KMS-11 (cell line): ENCODE measurements around the gene CCDC91.

Source experiments
- H2AFZ ChIP-seq: fragments of 200-600 bp; sonication (generic); 2 replicates; pipeline ENCODE4 v1.6.1; 2016; ENCODE audit warnings: antibody characterized with exemption, mixed run types, low read depth
- H3K27ac ChIP-seq: fragments of 200-600 bp; sonication (generic); 2 replicates; pipeline ENCODE4 v1.6.1; 2016; ENCODE audit warnings: mild to moderate bottlenecking, mixed run types
- H3K27me3 ChIP-seq: fragments of 200-600 bp; sonication (generic); 2 replicates; pipeline ENCODE4 v1.6.1; 2017; ENCODE audit warnings: mild to moderate bottlenecking, low read depth, mixed run types, moderate library complexity; ENCODE audit not compliant: insufficient read depth
- H3K36me3 ChIP-seq: fragments of 200-600 bp; sonication (generic); 2 replicates; pipeline ENCODE4 v1.6.1; 2017; ENCODE audit warnings: mild to moderate bottlenecking, mixed run types; ENCODE audit not compliant: insufficient read depth
- H3K4me1 ChIP-seq: fragments of 200-600 bp; sonication (generic); 2 replicates; pipeline ENCODE4 v1.6.1; 2016; ENCODE audit warnings: mild to moderate bottlenecking, low read depth, mixed run types; ENCODE audit not compliant: poor library complexity, severe bottlenecking
- H3K4me2 ChIP-seq: fragments of 200-600 bp; sonication (generic); 2 replicates; pipeline ENCODE4 v1.7.0; 2016; ENCODE audit warnings: mild to moderate bottlenecking, mixed run types
- H3K4me3 ChIP-seq: fragments of 200-600 bp; sonication (generic); IDR thresholded peaks from 2 replicates; pipeline ENCODE4 v1.6.1; 2017; ENCODE audit warnings: low read depth, low read length, mixed read lengths; ENCODE audit not compliant: insufficient read depth
- H3K79me2 ChIP-seq: fragments of 200-600 bp; sonication (generic); 2 replicates; pipeline ENCODE4 v1.6.1; 2016; ENCODE audit warnings: low read depth, mixed run types; ENCODE audit not compliant: insufficient read depth
- H3K9ac ChIP-seq: fragments of 200-600 bp; sonication (generic); 2 replicates; pipeline ENCODE4 v1.6.1; 2016; ENCODE audit warnings: mild to moderate bottlenecking, mixed run types
- H4K20me1 ChIP-seq: fragments of 200-600 bp; sonication (generic); 2 replicates; pipeline ENCODE4 v1.6.1; 2016; ENCODE audit warnings: mild to moderate bottlenecking, mixed run types; ENCODE audit not compliant: insufficient read depth
- CTCF ChIP-seq: fragments of 200-600 bp; sonication (generic); conservative IDR thresholded peaks from 2 replicates; pipeline ENCODE4 v1.6.1; 2017; ENCODE audit warnings: low read depth, mild to moderate bottlenecking, antibody characterized with exemption, low read length, moderate library complexity, mixed read lengths

The CCDC91 gene

GRCh38 chr12:28242129-28242495 is 51.9 kb downstream of the CCDC91 start:
- TF ChIP-seq CTCF = no peak
- Histone ChIP-seq H3K36me3 (no peaks in the 10 kb centered on the region), H2AFZ (no peak overlapping the region), H3K4me1 (no peaks in the 10 kb centered on the region), H4K20me1 (no peaks in the 10 kb centered on the region), H3K4me3 (no peak overlapping the region), H3K27me3 (no peaks in the 10 kb centered on the region), H3K79me2 (no peaks in the 10 kb centered on the region), H3K4me2 (no peak overlapping the region), H3K27ac (no peak overlapping the region), H3K9ac (no peak overlapping the region)

- Histone ChIP-seq H3K4me3 (no peak overlapping the region), H3K9ac (no peak overlapping the region), H4K20me1 (no peaks in the 10 kb centered on the region), H3K4me2 (no peak overlapping the region), H2AFZ (no peak overlapping the region), H3K36me3 (no peaks in the 10 kb centered on the region), H3K27ac (no peak overlapping the region), H3K4me1 (no peaks in the 10 kb centered on the region), H3K79me2 (no peaks in the 10 kb centered on the region), H3K27me3 (no peaks in the 10 kb centered on the region)
- TF ChIP-seq CTCF = no peak
These were observed 52.4 kb downstream of the CCDC91 start for GRCh38 chr12:28242496-28243309.

GRCh38 chr12:28243310-28243633 is 53.0 kb downstream of the CCDC91 start:
- Histone ChIP-seq H3K9ac (no peak overlapping the region), H3K36me3 (no peaks in the 10 kb centered on the region), H2AFZ (no peak overlapping the region), H3K4me2 (no peak overlapping the region), H3K27me3 (no peaks in the 10 kb centered on the region), H3K79me2 (no peaks in the 10 kb centered on the region), H3K27ac (no peak overlapping the region), H3K4me1 (no peaks in the 10 kb centered on the region), H3K4me3 (no peak overlapping the region), H4K20me1 (no peaks in the 10 kb centered on the region)
- no peak for TF ChIP-seq CTCF

GRCh38 chr12:28247806-28248205 is 57.5 kb downstream of the CCDC91 start:
- Histone ChIP-seq H3K9ac (no peak overlapping the region), H3K27ac (no peak overlapping the region), H3K79me2 (no peaks in the 10 kb centered on the region), H3K4me3 (no peak overlapping the region), H3K4me2 (no peak overlapping the region), H3K36me3 (no peaks in the 10 kb centered on the region), H2AFZ (no peak overlapping the region), H3K4me1 (peaks cover 26% of the 10 kb centered on the region), H3K27me3 (no peaks in the 10 kb centered on the region), H4K20me1 (no peaks in the 10 kb centered on the region)
- no peak for TF ChIP-seq CTCF
